ENCODE results near the gene PBX4.

Gene PBX4

GRCh38 chr19:19545707-19546106 lies 72.8 kb downstream of the PBX4 start:
- Histone ChIP-seq H3K27me3 (ENCODE audit: insufficient read depth, poor library complexity, severe bottlenecking) (no peaks in the 10 kb centered on the region), H3K27ac (replicated peaks) (no peak overlapping the region), H3K4me3 (replicated peaks; ENCODE audit: insufficient read depth, low read length) (no peak overlapping the region)
- TF ChIP-seq SPI1 (IDR thresholded peaks at IDR 0.05; ENCODE audit: borderline replicate concordance, low read depth) = no peak
- no peak for TF ChIP-seq GABPA (IDR thresholded peaks at IDR 0.05; ENCODE audit: low read depth)
- no peak for DNase-seq (ENCODE audit: low read depth in 1 of 2, low spot score in 1 of 2)

- DNase-seq (ENCODE audit: low read depth in 1 of 2, low spot score in 1 of 2) = no peak
- H3K4me3 ChIP-seq (replicated peaks; ENCODE audit: insufficient read depth, low read length) = no peak overlapping the region
- H3K27me3 ChIP-seq (ENCODE audit: insufficient read depth, poor library complexity, severe bottlenecking) = no peaks in the 10 kb centered on the region
- no peak for TF ChIP-seq GABPA (IDR thresholded peaks at IDR 0.05; ENCODE audit: low read depth)
- TF ChIP-seq CTCF (IDR thresholded peaks at IDR 0.05; ENCODE audit: insufficient read depth, low read length) = no peak
- TF ChIP-seq REST (IDR thresholded peaks at IDR 0.05; ENCODE audit: insufficient replicate concordance, low read depth) = no peak
- TF ChIP-seq POLR2AphosphoS5 (IDR thresholded peaks at IDR 0.05; ENCODE audit: low read depth) = no peak
- TF ChIP-seq SPI1 (IDR thresholded peaks at IDR 0.05; ENCODE audit: borderline replicate concordance, low read depth) = no peak
- H3K27ac ChIP-seq (replicated peaks) = no peak overlapping the region
Measured at GRCh38 chr19:19544954-19545591, 73.4 kb downstream of the PBX4 start.

GRCh38 chr19:19544257-19544953 lies 74.1 kb downstream of the PBX4 start:
- no peak for TF ChIP-seq POLR2AphosphoS5 (IDR thresholded peaks at IDR 0.05; ENCODE audit: low read depth)
- no peak for TF ChIP-seq SPI1 (IDR thresholded peaks at IDR 0.05; ENCODE audit: borderline replicate concordance, low read depth)
- TF ChIP-seq CTCF (IDR thresholded peaks at IDR 0.05; ENCODE audit: insufficient read depth, low read length) = no peak
- TF ChIP-seq GABPA (IDR thresholded peaks at IDR 0.05; ENCODE audit: low read depth) = no peak
- no peak for TF ChIP-seq REST (IDR thresholded peaks at IDR 0.05; ENCODE audit: insufficient replicate concordance, low read depth)
- no peaks in the 10 kb centered on the region for H3K27me3 ChIP-seq (ENCODE audit: insufficient read depth, poor library complexity, severe bottlenecking)
- no peak overlapping the region; the same call in 1 of the 2 replicates for H3K27ac ChIP-seq (replicated peaks)
- H3K4me3 ChIP-seq (replicated peaks; ENCODE audit: insufficient read depth, low read length) = no peak overlapping the region
- no peak for DNase-seq (ENCODE audit: low read depth in 1 of 2, low spot score in 1 of 2)

- no peak for DNase-seq (ENCODE audit: low read depth in 1 of 2, low spot score in 1 of 2)
- Histone ChIP-seq H3K27me3 (ENCODE audit: insufficient read depth, poor library complexity, severe bottlenecking) (no peaks in the 10 kb centered on the region), H3K27ac (replicated peaks) (peak overlapping the region; percentile 85), H3K4me3 (replicated peaks; ENCODE audit: insufficient read depth, low read length) (no peak overlapping the region)
- TF ChIP-seq REST (IDR thresholded peaks at IDR 0.05; ENCODE audit: insufficient replicate concordance, low read depth) (no peak), GABPA (IDR thresholded peaks at IDR 0.05; ENCODE audit: low read depth) (no peak), POLR2AphosphoS5 (IDR thresholded peaks at IDR 0.05; ENCODE audit: low read depth) (no peak), CTCF (IDR thresholded peaks at IDR 0.05; ENCODE audit: insufficient read depth, low read length) (no peak), SPI1 (IDR thresholded peaks at IDR 0.05; ENCODE audit: borderline replicate concordance, low read depth) (no peak)
Measured at GRCh38 chr19:19543640-19544039, 74.8 kb downstream of the PBX4 start.
